Stimulated activated CD4-positive, alpha-beta T cell treated with anti-CD3 and anti-CD28 coated beads, Interleukin-12 subunit alpha, Interleukin-12 subunit beta, amount 100 ng/mL, for 4 hours (primary cell): ENCODE data around the gene MANSC4.
"Not testable (repeated sequence)": the region's sequence is repeated elsewhere in the genome, so short reads cannot be mapped to it uniquely, and the experiment has no call there.

Experiments
- DNase-seq: peaks from one replicate; pipeline ENCODE4 v3.0.0-alpha.2; 2020

Gene MANSC4

DNA sequence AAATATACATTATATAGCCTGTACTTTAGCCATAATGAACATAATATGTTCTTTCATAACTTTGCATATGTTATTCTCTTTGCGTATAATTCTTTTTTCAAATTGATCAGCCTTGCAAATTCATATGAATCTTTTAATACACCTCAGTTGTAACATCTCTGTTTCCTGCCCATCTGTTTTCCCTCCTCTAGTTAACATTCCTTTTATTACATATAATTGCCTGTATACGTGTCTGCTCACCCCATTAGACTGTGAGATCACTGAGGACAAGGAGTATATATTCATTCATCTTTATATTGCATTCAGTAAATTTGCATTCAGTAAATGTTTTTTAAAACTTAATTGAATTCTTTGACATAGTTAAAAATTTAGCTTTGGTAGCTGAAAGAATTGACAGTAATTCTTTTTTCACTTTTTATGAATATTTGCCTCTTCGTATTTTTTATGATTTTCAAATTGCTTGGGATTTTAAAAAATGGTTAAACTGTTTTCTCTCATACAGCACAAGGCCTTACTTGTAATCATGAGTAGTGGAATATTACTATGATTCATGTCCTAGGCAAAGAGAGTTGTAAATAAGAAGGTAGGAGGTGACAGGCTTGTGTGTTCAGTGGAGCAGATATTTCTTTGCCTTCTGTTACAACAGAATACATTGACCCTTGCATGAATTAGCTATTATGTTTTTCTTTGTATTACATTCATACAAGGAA, 32.8 kb downstream of the MANSC4 start:
- no peak for DNase-seq

DNA sequence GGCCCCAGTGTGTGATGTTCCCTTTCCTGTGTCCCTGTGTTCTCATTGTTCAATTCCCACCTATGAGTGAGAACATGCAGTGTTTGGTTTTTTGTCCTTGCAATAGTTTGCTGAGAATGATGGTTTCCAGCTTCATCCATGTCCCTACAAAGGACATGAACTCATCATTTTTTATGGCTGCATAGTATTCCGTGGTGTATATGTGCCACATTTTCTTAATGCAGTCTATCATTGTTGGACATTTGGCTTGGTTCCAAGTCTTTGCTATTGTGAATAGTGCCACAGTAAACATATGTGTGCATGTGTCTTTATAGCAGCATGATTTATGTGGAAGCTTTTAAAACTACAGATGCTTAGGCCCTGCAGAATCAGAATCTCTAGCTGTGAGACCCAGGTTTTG, 34.3 kb downstream of the MANSC4 start:
- not testable (repeated sequence) for DNase-seq

DNA sequence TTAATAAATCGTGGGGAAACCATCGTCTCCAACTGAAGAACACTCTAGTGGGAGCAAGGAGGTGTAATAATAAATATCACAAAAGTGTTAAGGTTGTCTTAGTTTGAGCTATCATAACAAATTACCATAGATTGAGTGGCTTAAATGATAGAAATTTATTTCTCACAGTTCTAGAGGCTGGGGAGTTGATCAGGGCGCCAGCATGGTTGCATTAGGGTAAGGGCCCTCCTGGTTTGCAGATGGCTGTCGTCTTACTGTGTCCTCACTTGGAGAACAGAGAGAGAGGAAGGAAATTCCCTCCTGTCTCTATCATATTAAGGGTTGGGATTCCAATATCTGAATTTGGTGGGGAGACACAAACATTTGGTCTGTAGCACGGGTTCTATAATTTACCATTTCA, 36.4 kb downstream of the MANSC4 start:
- DNase-seq = no peak

DNA sequence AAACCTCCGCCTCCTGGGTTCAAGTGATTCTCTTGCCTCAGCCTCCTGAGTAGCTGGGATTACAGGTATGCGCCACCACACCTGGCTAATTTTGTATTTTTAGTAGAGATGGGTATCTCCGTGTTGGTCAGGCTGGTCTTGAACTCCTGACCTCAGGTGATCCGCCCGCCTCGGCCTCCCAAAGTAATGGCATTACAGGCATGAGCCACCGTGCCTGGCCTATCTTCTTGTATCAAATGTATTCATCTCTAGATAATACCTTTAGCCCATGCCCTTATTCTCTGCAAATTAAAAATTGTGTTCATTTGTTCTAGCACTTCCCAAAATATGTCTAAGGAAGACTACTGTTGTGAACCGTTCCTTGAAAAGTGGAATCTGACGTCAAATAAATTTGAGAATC, 45.7 kb downstream of the MANSC4 start:
- not testable (repeated sequence) for DNase-seq

DNA sequence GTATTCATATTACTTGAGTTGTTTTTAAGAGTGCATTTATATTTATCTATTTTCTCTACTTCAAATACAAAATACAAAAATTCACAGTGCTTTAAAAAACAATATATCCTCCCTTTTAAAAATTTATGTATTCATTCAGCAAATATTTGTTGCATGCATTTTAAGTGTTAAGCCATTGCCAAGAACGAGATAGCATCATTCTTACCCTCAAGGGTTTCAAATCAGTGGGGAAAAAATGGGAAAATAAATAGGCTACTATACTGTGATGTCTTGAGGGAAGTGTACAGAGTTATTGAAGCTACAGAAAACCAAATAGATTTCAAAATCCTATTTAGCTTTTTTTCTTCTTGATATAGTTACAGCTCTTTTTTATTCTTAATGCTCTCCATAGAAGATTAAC, 46.2 kb downstream of the MANSC4 start:
- no peak for DNase-seq

DNA sequence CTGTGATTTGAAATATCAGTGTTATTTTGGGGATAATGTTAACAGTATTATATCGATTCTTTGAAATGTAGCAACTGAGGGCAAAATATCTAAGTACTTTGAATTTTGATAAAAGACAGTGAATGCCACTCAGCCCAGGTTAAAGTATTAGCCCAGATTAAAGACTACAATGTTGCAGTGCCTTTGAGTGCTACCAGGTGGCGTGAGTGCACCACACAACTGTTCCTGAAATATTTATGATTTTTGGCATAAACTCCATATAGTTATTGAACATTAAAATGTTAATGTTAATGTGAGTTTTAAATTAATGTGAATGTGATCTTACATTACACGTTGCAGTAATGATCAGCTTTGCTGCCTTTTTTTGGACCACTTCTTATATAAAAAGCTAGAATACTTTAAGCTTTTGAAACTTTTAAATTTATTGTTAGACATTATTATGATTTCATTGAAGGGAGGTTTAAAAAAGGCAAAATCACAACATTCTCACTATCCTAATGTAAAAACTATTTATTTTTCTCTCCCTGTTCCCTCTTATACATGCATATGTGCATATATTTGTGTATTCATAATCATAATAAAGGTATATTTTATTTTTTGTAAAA, 46.9 kb downstream of the MANSC4 start:
- no peak for DNase-seq

DNA sequence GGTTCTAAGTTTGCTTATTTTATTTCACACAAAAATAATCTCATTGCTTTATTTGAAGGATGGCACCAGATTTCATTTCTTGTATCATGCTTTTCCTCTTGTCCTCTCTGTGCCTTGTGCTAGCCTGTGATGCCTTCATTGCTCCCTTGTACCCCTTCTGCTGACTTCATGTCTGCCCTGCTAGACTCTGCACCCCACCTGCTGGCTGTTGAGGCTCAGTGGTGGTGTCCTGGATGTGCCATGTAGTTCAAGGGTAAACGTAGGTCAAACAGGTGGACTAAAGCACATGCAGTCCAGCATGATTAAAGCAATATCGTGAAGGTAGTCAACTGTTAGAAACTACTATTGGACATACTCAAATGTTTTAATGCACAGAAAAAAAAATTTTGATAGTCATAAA, 47.8 kb downstream of the MANSC4 start:
- no peak for DNase-seq

DNA sequence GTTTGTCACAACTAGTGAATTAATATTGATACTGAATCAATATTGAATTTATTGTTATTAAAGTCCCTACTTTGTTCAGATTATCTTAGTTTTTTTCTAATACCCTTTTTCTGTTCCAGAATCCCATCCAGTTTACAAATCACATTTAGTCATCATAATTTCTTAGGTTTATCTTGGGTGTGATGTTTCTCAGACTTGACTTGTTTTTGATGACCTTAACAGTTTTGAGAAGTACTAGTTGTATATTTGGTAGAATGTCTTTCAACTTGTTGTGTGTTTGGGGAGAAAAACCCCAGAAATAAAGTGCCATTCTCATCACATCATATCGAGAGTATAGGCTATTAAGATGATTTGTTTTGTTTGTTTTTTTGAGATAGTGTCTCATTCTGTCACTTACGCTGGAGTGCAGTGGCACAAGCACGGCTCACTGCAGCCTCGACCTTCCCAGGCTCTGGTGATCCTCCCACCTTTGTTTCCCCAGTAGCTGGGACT, 49.9 kb downstream of the MANSC4 start:
- no peak for DNase-seq

DNA sequence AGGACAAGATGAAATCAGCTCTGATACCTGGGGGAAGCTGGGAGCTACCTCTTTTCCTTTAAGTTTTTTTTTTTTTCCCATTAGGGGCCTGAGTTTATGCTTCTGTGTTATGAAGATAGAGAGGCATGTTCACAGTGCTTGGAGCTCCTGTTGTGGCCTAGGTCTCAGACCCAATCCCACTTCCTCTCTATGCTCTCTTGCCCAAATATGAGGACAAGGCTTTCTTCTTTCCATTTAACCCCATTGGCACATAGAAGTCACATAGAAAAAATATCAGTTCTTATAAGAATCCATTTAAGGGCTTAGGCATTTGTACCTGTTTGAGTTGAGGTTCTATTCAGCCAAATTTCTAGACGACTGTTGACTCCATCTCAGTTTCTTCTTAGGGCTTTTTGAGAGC, 56.8 kb downstream of the MANSC4 start:
- DNase-seq = no peak
